Left ventricle myocardium inferior (tissue), 1 donor: ENCODE data around the gene PPTC7. TPM values are rescaled to one million over a fixed set of nuclear protein-coding genes. Genes with fewer than 3 reads are reported as not detected.

ENCODE experiments used
- DNase-seq: peaks from one replicate; pipeline ENCODE4 v3.0.0-alpha.2; 2020
- H3K27ac ChIP-seq: fragments of 200-600 bp; replicated peaks from 2 replicates; pipeline ENCODE4 v1.8.0; 2021
- H3K27me3 ChIP-seq: fragments of 200-600 bp; 2 replicates; pipeline ENCODE4 v1.8.0; 2021; ENCODE audit warnings: low read depth
- H3K36me3 ChIP-seq: fragments of 200-600 bp; 2 replicates; pipeline ENCODE4 v1.8.0; 2021
- H3K4me1 ChIP-seq: fragments of 200-600 bp; 2 replicates; pipeline ENCODE4 v1.8.0; 2021
- H3K4me3 ChIP-seq: fragments of 200-600 bp; 2 replicates; pipeline ENCODE4 v1.8.0; 2021; ENCODE audit warnings: mild to moderate bottlenecking, moderate library complexity
- H3K9me3 ChIP-seq: fragments of 200-600 bp; replicated peaks from 2 replicates; pipeline ENCODE4 v1.8.0; 2021
- intact Hi-C: fragments of 100-400 bp; cut with micrococcal nuclease; formaldehyde crosslinking; loops from one replicate; pipeline ENCODE4 v1.11.0; 2022
- total RNA-seq: library from RNA; stranded (reverse); fragmentation: NEBNext Ultra II Directional; extraction: Animal tissue kit (Norgen Biotek cat#: 25700); gene quantifications from one replicate; pipeline ENCODE4 v1.2.1, GENCODE V29; 2021
- TF ChIP-seq, protein P1 (sequence below): fragments of 200-600 bp; IDR thresholded peaks from 2 replicates; pipeline ENCODE4 v1.8.0; 2021; ENCODE audit warnings: antibody characterized with exemption, mild to moderate bottlenecking, borderline replicate concordance
- donor health status: DM: no; HTN: yes; CAD: no; lungs with severe emphysema.

Gene PPTC7
- total RNA-seq, 1 donor from 2014 or later: 103 TPM

GRCh38 chr12:110516995-110517394, 66.1 kb downstream of the PPTC7 start:
- Histone ChIP-seq H3K27me3 (no peaks in the 10 kb centered on the region), H3K9me3 (no peaks in the 10 kb centered on the region), H3K4me1 (peaks cover 5% of the 10 kb centered on the region), H3K36me3 (no peaks in the 10 kb centered on the region), H3K4me3 (no peak overlapping the region), H3K27ac (no peak overlapping the region)
- TF ChIP-seq, protein P1, sequence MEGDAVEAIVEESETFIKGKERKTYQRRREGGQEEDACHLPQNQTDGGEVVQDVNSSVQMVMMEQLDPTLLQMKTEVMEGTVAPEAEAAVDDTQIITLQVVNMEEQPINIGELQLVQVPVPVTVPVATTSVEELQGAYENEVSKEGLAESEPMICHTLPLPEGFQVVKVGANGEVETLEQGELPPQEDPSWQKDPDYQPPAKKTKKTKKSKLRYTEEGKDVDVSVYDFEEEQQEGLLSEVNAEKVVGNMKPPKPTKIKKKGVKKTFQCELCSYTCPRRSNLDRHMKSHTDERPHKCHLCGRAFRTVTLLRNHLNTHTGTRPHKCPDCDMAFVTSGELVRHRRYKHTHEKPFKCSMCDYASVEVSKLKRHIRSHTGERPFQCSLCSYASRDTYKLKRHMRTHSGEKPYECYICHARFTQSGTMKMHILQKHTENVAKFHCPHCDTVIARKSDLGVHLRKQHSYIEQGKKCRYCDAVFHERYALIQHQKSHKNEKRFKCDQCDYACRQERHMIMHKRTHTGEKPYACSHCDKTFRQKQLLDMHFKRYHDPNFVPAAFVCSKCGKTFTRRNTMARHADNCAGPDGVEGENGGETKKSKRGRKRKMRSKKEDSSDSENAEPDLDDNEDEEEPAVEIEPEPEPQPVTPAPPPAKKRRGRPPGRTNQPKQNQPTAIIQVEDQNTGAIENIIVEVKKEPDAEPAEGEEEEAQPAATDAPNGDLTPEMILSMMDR: no peak
- DNase-seq: no peak
- intact Hi-C loops: no loop called here

DNA sequence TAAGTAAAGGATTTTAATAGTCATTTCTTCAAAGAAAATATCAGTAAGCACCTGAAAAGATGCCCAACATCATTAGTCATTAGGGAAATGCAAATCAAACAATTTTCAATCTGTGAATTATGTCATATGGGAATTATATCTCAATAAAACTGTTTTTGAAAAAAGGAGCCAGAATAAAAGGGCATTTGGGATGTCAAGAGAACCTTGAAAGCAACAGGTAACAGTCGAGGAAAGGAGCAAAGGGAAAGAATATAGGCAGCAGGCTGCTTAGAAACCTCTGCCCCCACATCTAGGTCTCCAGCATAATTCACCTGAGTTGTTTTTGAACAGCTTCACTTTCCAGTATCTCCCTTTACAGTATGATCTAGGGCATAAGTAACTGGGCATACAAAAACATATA, 68.8 kb downstream of the PPTC7 start:
- Histone ChIP-seq H3K9me3 (no peaks in the 10 kb centered on the region), H3K27ac (no peak overlapping the region), H3K4me1 (peaks cover 5% of the 10 kb centered on the region), H3K36me3 (no peaks in the 10 kb centered on the region), H3K27me3 (no peaks in the 10 kb centered on the region), H3K4me3 (no peak overlapping the region)
- DNase-seq: no peak
- TF ChIP-seq, protein P1: no peak
- intact Hi-C loops: loop anchor here (5.0 kb wide), 1 partner anchor 88 kb away; no protein-coding TSS in a partner anchor

DNA sequence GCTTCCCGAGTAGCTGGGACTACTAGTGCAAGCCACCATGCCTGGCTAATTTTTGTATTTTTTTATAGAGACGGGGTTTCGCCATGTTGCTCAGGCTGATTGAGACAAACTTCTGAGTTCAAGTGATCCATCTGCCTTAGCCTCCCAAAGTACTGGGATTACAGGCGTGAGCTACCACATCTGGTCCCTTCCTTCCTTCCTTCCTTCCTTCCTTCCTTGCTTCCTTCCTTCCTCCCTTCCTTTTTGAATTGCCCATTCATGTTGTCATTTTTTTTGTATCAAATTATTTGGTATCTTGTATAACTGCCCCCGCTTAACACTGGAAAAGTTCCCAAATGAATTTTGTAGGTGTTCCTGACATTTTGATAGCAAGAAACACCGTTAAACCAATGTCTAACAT, 69.3 kb downstream of the PPTC7 start:
- TF ChIP-seq, protein P1: no peak
- intact Hi-C loops: loop anchor here (5.0 kb wide), 1 partner anchor 88 kb away; no protein-coding TSS in a partner anchor
- no peak for DNase-seq
- no peaks in the 10 kb centered on the region for H3K27me3 ChIP-seq
- H3K36me3 ChIP-seq: no peaks in the 10 kb centered on the region
- H3K9me3 ChIP-seq: no peaks in the 10 kb centered on the region
- H3K27ac ChIP-seq: no peak overlapping the region
- H3K4me3 ChIP-seq: no peak overlapping the region
- H3K4me1 ChIP-seq: peaks cover 5% of the 10 kb centered on the region

DNA sequence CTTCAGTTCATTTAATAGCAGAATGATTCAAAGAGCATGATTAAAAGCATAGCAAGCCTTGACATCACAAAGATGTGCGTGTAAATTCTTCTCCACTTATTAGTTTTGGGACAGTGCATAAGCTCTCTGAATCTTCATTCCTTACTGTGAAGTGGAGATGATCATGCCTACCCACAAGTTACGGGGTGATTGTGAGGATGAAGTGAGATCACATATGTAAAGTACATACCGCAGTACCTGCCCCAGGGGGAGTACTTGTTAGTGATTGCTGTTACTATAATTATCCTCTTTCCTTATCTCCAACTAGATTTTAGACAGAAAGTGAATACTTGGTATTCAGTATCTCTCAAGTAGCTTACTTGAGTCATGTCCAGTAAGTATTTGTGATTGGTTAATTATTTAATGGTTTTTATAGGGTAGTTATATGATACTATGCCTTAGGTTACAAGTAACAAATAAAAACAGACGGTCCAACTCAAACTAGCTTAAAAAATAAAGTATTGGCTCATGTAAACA, 75.0 kb downstream of the PPTC7 start:
- DNase-seq: no peak
- intact Hi-C loops: no loop called here
- TF ChIP-seq, protein P1: no peak

DNA sequence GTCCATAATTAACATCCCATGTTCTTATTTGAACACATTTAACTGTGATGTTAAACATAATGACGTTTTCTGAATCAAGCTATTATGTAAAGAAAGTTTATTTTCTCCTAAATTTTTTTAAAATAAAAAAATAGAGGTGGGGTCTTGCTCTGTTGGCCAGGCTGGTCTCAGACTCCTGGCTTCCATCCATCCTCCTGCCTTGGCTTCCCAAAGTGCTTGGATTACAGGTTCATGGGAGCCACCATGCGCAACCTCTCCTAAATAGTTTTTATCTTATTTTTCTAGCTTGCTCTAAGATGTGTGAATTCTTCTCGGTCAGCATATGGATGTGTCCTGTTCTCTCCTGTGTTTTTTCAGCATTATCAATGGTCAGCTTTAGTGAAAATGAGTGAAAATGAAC, 77.8 kb downstream of the PPTC7 start:
- Histone ChIP-seq H3K9me3 (no peaks in the 10 kb centered on the region), H3K4me3 (no peak overlapping the region), H3K4me1 (peaks cover 20% of the 10 kb centered on the region), H3K36me3 (no peaks in the 10 kb centered on the region), H3K27ac (no peak overlapping the region), H3K27me3 (no peaks in the 10 kb centered on the region)
- TF ChIP-seq, protein P1: no peak
- intact Hi-C loops: no loop called here
- DNase-seq: no peak

More for the DNA sequence above, 75.0 kb downstream of the PPTC7 start:
- Histone ChIP-seq H3K27ac (no peak overlapping the region), H3K36me3 (no peaks in the 10 kb centered on the region), H3K9me3 (no peaks in the 10 kb centered on the region), H3K4me1 (peaks cover 5% of the 10 kb centered on the region), H3K27me3 (no peaks in the 10 kb centered on the region), H3K4me3 (no peak overlapping the region)
